Measurements from ENCODE around the gene KIAA2012.

GRCh38 chr2:202154613-202155012, 81.6 kb downstream of the KIAA2012 start:
- no peak for TF ChIP-seq CTCF (IDR thresholded peaks at IDR 0.05; ENCODE audit: low read depth, low read length, missing input control)
- TF ChIP-seq ZBTB33 (IDR thresholded peaks at IDR 0.05): no peak
